NAMALWA (cell line): ENCODE measurements around the gene CCDC57.
A peak's percentile ranks its signal among the peaks of the same experiment; 100 is the strongest.
"Not testable (repeated sequence)": the region's sequence is repeated elsewhere in the genome, so short reads cannot be mapped to it uniquely, and the experiment has no call there.

Experiments used
- DNase-seq: peaks from one replicate; pipeline ENCODE4 v3.0.0-alpha.2; 2015; ENCODE audit warnings: low spot score

The CCDC57 gene

GRCh38 chr17:82212331-82213250 is at the start of gene CCDC57:
Gene CCDC57 (minus strand): TSS chr17:82212842. CDS start chr17:82201944, 10,898 bp downstream.
- peak; percentile 76 for DNase-seq

- no peak for DNase-seq
These were observed 49.7 kb upstream of the CCDC57 start for GRCh38 chr17:82262344-82262743.

DNA sequence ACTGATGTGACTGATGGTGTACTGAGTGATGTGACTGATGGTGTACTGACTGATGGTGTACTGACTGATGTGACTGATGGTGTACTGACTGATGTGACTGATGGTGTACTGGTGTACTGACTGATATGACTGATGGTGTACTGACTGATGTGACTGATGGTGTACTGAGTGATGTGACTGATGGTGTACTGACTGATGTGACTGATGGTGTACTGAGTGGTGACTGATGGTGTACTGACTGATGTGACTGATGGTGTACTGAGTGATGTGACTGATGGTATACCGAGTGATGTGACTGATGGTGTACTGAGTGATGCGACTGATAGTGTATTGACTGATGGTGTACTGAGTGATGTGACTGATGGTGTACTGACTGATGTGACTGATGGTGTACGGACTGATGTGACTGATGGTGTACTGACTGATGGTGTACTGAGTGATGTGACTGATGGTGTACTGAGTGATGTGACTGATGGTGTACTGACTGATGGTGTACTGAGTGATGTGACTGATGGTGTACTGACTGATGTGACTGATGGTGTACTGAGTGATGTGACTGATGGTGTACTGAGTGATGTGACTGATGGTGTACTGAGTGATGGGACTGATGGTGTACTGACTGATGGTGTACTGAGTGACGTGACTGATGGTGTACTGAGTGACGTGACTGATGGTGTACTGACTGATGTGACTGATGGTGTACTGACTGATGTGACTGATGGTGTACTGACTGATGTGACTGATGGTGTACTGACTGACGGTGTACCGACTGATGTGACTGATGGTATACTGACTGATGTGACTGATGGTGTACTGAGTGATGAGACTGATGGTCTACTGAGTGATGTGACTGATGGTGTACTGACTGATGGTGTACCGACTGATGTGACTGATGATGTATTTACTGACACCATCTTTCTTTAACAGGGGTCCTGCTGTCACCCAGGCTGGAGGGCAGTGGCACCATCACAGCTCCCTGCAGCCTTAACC is 47.6 kb upstream of the CCDC57 start:
- DNase-seq: not testable (repeated sequence)

DNA sequence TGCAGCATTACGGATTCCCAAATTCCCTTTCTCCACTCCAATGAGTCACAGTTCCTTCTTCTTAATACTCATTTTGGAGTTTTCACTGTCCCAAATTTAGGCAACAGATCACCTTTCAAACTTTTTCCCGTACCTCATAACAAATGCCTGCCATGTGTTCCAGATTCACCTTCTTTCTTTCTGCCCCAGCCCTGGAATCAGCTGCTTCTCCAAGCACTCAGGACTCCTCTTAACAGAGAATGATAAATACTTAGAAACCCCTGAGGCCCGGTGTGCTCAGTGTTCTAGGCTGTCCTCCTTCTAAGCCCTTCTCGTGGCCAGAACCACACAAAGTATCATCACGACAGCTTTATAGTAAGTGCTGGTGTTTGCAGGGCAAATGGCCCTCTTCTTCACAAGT is 45.9 kb upstream of the CCDC57 start:
- no peak for DNase-seq

- DNase-seq: peak; percentile 54
These were observed 44.8 kb upstream of the CCDC57 start for GRCh38 chr17:82257473-82257872.

DNA sequence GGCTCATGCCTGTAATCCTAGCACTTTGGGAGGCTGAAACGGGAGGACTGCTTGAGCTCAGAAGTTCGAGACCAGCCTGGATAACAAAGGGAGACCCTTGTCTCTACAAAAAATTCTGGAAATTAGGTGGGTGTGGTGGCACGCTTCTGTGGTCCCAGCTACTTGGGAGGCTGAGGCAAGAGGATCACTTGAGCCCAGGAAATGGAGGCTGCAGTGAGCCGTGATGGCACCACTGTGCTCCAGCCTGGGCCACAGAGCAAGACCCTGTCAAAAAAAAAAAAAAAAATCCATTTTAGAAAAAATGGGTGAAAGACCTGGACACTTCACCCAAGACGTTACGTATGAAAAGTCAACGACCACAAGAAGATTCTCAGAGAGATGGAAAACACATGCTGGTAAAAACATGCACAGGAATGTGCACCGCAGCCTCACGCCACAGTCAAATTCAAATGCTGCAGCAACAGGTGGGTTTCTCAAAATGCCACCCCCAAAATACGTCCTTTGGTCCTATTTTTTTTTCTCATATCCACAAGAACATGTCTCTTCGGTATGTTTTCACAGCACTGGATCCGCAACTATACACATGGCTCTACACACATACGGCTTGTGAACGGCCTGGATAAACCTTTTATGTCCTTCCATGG is 43.7 kb upstream of the CCDC57 start:
- no peak for DNase-seq

GRCh38 chr17:82255402-82255972 is 42.8 kb upstream of the CCDC57 start:
- no peak for DNase-seq

DNA sequence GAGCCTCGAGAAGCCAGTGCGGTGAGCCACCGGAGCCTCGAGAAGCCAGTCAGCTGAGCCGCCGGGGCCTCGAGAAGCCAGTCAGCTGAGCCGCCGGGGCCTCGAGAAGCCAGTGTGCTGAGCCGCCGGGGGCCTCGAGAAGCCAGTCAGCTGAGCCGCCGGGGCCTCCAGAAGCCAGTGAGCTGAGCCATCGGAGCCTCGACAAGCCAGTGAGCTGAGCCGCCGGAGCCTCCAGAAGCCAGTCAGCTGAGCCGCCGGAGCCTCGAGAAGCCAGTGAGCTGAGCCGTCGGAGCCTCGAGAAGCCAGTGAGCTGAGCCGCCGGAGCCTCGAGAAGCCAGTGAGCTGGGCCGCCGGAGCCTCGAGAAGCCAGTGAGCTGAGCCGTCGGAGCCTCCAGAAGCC is 42.1 kb upstream of the CCDC57 start:
- not testable (repeated sequence) for DNase-seq

DNA sequence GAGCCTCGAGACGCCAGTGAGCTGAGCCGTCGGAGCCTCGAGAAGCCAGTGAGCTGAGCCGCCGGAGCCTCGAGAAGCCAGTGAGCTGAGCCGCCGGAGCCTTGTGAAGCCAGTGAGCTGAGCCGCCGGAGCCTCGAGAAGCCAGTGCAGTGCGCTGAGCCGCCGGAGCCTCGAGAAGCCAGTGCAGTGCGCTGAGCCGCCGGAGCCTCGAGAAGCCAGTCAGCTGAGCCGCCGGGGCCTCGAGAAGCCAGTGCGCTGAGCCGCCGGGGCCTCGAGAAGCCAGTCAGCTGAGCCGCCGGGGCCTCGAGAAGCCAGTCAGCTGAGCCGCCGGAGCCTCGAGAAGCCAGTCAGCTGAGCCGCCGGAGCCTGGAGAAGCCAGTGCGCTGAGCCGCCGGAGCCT is 41.5 kb upstream of the CCDC57 start:
- DNase-seq: not testable (repeated sequence)

DNA sequence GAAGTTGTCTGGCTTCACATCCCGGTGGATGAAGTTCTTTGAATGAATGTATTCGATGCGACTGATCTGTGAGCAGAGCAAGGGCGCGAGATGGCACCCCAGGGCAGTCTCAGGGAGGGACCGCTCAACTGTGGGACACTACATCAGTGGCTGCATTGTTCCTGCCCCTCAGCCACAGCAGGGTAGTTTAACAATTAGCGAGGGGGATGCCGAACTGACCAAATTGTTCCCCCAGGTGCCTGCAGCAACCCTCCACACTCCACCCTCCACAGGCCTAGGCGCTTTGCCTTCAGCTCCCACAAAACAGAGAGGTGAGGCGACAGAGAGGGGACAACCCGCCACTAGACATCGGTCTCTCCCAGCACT is 40.5 kb upstream of the CCDC57 start:
- DNase-seq: no peak

GRCh38 chr17:82252511-82253178 is 40.0 kb upstream of the CCDC57 start:
- no peak for DNase-seq

DNA sequence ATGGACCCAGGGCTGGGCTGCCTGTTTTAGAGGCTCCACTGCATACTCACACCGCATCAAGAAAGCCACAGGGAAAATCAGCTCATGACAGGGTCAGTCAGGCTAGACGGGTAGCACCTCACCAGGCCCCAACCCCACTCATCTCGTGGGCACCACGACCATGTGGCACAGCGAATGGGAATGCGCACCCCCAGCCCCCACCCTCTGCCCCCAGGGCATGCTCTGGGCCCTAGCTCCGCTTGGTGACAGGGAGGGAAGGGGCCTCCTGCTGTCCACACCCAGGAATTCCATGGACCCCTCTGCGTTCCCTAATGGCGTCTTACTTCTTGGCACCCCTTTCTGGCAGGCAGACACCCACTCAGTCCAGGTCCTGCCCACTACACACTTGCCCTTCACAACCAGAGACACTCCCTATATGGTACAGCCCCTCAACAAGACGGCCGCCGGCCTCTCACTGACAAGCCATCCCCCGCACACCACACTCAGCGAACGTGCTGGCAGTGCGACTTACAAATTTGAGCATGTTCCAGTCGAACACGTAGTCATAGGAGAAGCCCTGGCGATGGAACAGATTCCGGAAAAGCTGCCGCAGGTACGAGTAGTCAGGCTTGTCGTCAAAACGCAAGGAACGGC is 38.3 kb upstream of the CCDC57 start:
- no peak for DNase-seq

GRCh38 chr17:82249896-82250581 is 37.4 kb upstream of the CCDC57 start:
- no peak for DNase-seq

DNA sequence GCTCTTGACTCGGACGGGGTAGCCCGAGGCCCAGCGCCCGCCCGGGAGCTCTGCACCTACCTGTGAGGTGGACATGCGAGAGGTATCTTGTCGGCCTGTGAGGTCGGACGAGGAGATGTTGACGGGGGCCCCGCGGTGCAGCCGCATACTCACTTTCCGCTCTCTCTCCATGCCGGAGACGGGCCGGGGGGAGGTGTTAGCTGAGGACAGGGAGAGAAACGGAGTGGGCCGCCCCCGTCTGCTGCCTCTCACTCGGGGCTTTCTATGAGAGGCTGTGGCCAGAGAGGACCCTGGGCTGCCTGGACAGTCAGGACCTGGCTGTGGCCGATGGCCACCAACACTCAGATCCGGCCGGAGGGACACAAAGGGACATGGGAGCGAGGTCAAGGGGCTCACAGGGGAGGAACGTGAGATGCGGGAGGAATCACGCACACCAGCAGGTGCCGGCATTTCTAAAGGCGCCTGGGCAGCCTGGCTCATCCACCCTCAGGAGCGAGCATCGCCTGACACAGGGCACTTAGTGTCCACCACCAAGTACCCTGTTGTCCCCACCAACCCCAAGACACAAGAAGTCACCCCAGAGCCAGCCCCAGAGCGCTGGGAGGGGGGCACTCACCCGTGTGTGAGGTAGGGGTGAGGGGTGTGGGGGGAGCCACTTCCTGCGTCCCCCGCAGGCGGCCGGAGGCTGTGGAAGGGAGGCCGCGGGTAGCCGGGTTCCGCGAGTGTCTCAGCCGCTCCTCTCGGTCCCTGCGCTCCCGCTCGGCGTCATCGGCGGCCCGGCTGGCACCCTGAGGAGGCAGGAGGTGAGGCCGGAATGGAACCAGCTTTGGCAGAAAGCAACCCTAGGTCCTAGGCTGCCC is 36.4 kb upstream of the CCDC57 start:
- DNase-seq: no peak

- DNase-seq: no peak
These were observed 35.4 kb upstream of the CCDC57 start for GRCh38 chr17:82247856-82248671.

- DNase-seq: no peak
These were observed 34.7 kb upstream of the CCDC57 start for GRCh38 chr17:82247182-82247823.

DNA sequence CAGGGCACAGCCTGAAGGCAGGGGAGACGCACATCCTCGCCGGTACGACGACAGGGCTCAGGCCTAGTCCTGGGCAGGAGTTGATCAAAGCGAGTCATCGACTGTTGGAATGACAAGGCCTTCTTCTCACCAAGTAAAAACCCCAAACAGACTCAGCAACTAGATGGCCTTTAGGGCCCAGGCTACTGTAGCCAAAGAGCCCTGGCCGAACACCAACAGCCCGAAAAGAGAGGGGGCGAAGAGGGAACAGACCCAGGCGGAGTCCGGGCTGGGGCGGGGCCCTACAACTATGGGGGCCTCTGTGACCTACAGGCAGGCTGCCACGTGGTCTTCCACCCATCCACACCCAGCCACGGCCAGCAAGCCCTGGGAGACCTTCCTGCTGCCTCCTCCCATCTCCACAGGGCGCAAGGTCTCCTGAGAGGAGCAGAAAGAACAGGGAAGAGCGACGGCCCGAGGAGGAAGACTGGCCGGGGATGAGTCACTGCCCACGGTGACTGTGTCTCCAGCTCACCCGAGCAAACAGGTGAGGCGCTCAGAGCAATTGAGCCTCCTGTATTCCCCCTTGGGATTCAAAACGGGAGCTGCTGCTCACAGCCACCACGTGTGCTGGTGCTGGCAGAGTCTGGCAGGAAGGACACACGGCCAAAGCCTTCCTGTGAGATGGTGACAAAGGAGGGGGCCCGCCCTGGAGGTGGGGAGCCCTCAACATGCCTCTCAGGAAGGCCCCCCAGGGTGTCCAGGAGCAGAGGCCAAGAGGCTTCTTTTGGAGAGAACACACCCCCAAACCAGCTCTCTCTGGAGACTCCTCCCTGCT is 33.9 kb upstream of the CCDC57 start:
- DNase-seq: no peak
